BJ (cell line): ENCODE measurements around the gene TBX5. TPM values are rescaled to one million over a fixed set of nuclear protein-coding genes. Genes with fewer than 3 reads are reported as not detected.

ENCODE experiments used
- CTCF ChIA-PET: fragments of 350-600 bp; formaldehyde crosslinking; extraction: SDS; loops from one replicate; lab custom pipeline; 2021; ENCODE audit warnings: antibody characterized with exemption, inconsistent platforms; lab: Yijun Ruan, JAX
- POLR2A ChIA-PET: fragments of 300-600 bp; sonication (Branson Sonifier 250); formaldehyde crosslinking; extraction: SDS; loops from one replicate; lab custom pipeline; 2021; ENCODE audit warnings: antibody characterized with exemption; lab: Charles Lee
- DNase-seq: peaks from one replicate; pipeline ENCODE4 v3.0.0-alpha.2; 2011; ENCODE audit warnings: low read depth
- H3K27me3 ChIP-seq: 2 replicates; pipeline ENCODE4 v1.6.0; 2011; ENCODE audit warnings: low read length; ENCODE audit not compliant: control insufficient read depth, insufficient read depth
- H3K36me3 ChIP-seq: 2 replicates; pipeline ENCODE4 v1.5.1; 2011; ENCODE audit warnings: low read length; ENCODE audit not compliant: control insufficient read depth, insufficient read depth
- H3K4me3 ChIP-seq: 2 replicates; pipeline ENCODE4 v1.5.1; 2011; ENCODE audit warnings: low read depth, mild to moderate bottlenecking, control low read depth, low read length
- polyA plus RNA-seq: library from polyadenylated mRNA; depleted of rRNA; stranded (reverse); fragments of >200 nt; gene quantifications from 2 replicates; pipeline ENCODE4 v1.2.3, GENCODE V29; 2011
- TF ChIP-seq, protein P1 (sequence below): IDR thresholded peaks from 2 replicates; pipeline ENCODE4 v1.5.1; 2011; ENCODE audit warnings: low read depth, mild to moderate bottlenecking, control low read depth, inconsistent platforms, low read length, moderate library complexity; ENCODE audit not compliant: insufficient read depth

TBX5 gene
- polyA plus RNA-seq, 1 experiment = 30.8 TPM

DNA sequence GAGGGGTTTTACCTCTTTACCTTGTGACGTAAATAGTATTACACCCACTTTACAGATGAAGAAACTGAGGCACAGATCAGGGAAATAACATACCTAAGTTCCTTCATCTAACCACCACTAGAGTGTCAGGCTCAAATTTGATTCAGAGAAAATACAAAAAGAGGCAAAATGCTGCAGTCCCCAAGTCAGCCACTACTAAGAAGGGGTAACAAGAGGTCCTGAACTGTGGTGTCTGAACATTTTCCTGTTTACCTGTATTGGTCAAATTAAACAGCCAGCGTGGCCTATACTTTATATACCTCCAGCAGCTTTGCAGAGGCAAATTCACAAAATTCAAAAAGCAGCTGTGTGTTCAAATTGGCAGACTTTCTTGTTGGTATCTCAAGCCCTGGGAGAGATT is 92.0 kb downstream of the TBX5 start:
- Histone ChIP-seq H3K27me3 (no peaks in the 10 kb centered on the region), H3K4me3 (no peak overlapping the region), H3K36me3 (no peaks in the 10 kb centered on the region)
- CTCF ChIA-PET = interaction anchor here (0.7 to 1.5 kb wide), 4 partner anchors 19 to 195 kb away, joined by 3 to 4 read pairs (median 3); no protein-coding TSS in a partner anchor
- DNase-seq = no peak
- TF ChIP-seq, protein P1, sequence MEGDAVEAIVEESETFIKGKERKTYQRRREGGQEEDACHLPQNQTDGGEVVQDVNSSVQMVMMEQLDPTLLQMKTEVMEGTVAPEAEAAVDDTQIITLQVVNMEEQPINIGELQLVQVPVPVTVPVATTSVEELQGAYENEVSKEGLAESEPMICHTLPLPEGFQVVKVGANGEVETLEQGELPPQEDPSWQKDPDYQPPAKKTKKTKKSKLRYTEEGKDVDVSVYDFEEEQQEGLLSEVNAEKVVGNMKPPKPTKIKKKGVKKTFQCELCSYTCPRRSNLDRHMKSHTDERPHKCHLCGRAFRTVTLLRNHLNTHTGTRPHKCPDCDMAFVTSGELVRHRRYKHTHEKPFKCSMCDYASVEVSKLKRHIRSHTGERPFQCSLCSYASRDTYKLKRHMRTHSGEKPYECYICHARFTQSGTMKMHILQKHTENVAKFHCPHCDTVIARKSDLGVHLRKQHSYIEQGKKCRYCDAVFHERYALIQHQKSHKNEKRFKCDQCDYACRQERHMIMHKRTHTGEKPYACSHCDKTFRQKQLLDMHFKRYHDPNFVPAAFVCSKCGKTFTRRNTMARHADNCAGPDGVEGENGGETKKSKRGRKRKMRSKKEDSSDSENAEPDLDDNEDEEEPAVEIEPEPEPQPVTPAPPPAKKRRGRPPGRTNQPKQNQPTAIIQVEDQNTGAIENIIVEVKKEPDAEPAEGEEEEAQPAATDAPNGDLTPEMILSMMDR = peak; percentile 7; the same call in 1 of the 2 replicates
- POLR2A ChIA-PET = no interaction called here

DNA sequence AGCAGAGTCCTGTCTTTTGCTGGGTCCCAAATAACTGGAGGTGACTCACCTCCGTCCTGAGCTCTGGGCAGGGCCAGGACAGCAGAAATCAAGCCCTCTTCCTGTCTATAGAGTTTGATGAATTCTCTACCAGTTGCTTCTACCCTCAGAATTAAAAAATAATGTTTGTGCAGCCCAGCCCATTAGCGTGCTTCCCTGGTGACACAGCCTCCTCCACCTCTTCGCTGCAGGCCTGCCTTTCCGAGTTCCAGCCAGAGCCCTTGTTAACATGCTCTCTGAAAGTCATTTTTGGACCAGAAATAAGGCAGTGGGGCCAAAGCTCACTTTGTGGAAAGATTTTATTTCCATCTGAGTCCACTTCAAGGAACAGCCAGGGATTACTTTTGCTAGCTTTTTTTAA is 94.0 kb downstream of the TBX5 start:
- H3K4me3 ChIP-seq = no peak overlapping the region
- no peaks in the 10 kb centered on the region for H3K36me3 ChIP-seq
- POLR2A ChIA-PET = no interaction called here
- CTCF ChIA-PET = interaction anchor here (1.6 to 1.8 kb wide), 2 partner anchors 10 to 11 kb away, joined by 4 to 6 read pairs; no protein-coding TSS in a partner anchor
- DNase-seq = peak; percentile 55
- no peaks in the 10 kb centered on the region for H3K27me3 ChIP-seq
- TF ChIP-seq, protein P1 = no peak

DNA sequence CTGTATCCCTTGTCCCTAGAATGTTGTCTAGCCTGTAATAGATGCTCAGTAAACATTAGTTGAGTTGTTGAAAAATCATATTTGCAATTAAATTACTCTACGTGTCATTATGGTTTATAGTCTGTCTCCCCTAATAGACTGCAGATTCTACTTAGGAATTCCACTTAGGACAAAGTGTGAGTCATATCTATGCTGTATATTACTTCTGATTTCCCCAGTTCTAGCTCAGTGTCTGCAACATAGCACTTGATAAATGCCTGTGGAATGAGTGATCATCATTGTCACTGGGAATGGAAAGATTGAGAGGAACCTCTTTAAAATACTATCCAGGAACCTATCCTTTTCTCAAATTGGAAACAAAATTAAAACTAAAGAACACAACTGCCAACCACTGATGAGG is 99.3 kb downstream of the TBX5 start:
- ChIA-PET CTCF (interaction anchor here (0.6 to 1.6 kb wide), 2 partner anchors 16 to 1617 kb away, joined by 3 to 5 read pairs; no protein-coding TSS in a partner anchor), POLR2A (no interaction called here)
- Histone ChIP-seq H3K4me3 (no peak overlapping the region), H3K27me3 (peaks cover 1% of the 10 kb centered on the region; the same call in 1 of the 2 replicates), H3K36me3 (no peaks in the 10 kb centered on the region)
- TF ChIP-seq, protein P1 = no peak
- DNase-seq = peak; percentile 73

DNA sequence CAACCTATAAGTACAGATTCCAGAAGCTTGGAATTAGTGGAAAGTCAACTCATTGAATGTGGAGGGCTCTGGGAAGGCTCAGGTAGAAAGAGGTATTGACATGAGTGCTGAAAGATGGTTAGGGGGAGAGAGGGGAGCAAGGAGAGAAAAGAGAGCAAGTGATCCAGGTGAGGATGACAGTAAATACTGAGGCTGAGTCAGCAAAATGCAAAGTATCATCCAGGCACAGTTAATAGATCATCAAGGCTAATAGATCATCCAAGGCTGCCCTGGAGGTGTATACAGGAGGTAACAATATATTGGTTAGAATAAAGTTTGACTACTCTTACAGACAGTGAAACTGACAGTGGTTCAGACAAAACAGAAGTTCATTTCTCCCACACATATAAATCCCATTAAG is 100.5 kb downstream of the TBX5 start:
- Histone ChIP-seq H3K4me3 (no peak overlapping the region), H3K27me3 (peaks cover 1% of the 10 kb centered on the region; the same call in 1 of the 2 replicates), H3K36me3 (no peaks in the 10 kb centered on the region)
- POLR2A ChIA-PET = no interaction called here
- DNase-seq = no peak
- CTCF ChIA-PET = no interaction called here
- TF ChIP-seq, protein P1 = no peak
